CD1c-positive myeloid dendritic cell (primary cell): ENCODE data around the gene STIMATE.

Source experiments
- DNase-seq: peaks from one replicate; pipeline ENCODE4 v3.0.0-alpha.2; 2016; ENCODE audit errors: extremely low spot score

STIMATE gene

GRCh38 chr3:52841211-52841980 is 56.0 kb downstream of the STIMATE start:
- DNase-seq, result no peak

- DNase-seq, result peak; percentile 8
Observed at GRCh38 chr3:52839892-52840545, 57.3 kb downstream of the STIMATE start.

GRCh38 chr3:52839268-52839575 is 58.1 kb downstream of the STIMATE start:
- no peak for DNase-seq

- no peak for DNase-seq
Observed at GRCh38 chr3:52838561-52839267, 58.6 kb downstream of the STIMATE start.

- DNase-seq, result no peak
Observed at GRCh38 chr3:52836986-52837385, 60.4 kb downstream of the STIMATE start.

- no peak for DNase-seq
Observed at GRCh38 chr3:52836471-52836845, 60.9 kb downstream of the STIMATE start.

GRCh38 chr3:52835766-52836470 is 61.4 kb downstream of the STIMATE start:
- DNase-seq, result no peak

- no peak for DNase-seq
Observed at GRCh38 chr3:52834871-52835501, 62.4 kb downstream of the STIMATE start, which contains the start of gene MUSTN1. MUSTN1 (minus strand) TSS chr3:52835019; CDS start chr3:52834948, 71 bp downstream.

GRCh38 chr3:52833202-52833601 is 64.1 kb downstream of the STIMATE start:
- no peak for DNase-seq

- peak; percentile 48 for DNase-seq
Observed at GRCh38 chr3:52831500-52832301, 65.6 kb downstream of the STIMATE start.

GRCh38 chr3:52830535-52831258 is 66.7 kb downstream of the STIMATE start, which contains the start of gene ITIH4:
ITIH4 (minus strand) TSS chr3:52830672; CDS start chr3:52830642, 30 bp downstream.
- no peak for DNase-seq

GRCh38 chr3:52829906-52830463 is 67.4 kb downstream of the STIMATE start:
- no peak for DNase-seq

- DNase-seq, result no peak
Observed at GRCh38 chr3:52829482-52829881, 67.9 kb downstream of the STIMATE start.

- DNase-seq, result no peak
Observed at GRCh38 chr3:52827866-52828376, 69.4 kb downstream of the STIMATE start.

- peak; percentile 15 for DNase-seq
Observed at GRCh38 chr3:52827441-52827840, 69.9 kb downstream of the STIMATE start.

- no peak for DNase-seq
Observed at GRCh38 chr3:52824037-52824436, 73.3 kb downstream of the STIMATE start.

- DNase-seq, result no peak
Observed at GRCh38 chr3:52822363-52822762, 75.0 kb downstream of the STIMATE start.

- no peak for DNase-seq
Observed at GRCh38 chr3:52820736-52821135, 76.6 kb downstream of the STIMATE start.

GRCh38 chr3:52819936-52820335 is 77.4 kb downstream of the STIMATE start:
- DNase-seq, result no peak

GRCh38 chr3:52817860-52818259 is 79.5 kb downstream of the STIMATE start:
- DNase-seq, result no peak
